Loucy (cell line): ENCODE results near the gene DSCAML1.

Experiments used
- EZH2phosphoT487 ChIP-seq: fragments of 200-600 bp; IDR thresholded peaks from 2 replicates; pipeline ENCODE4 v1.6.1; 2018; ENCODE audit warnings: antibody characterized with exemption, mild to moderate bottlenecking, moderate library complexity, borderline replicate concordance
- TF ChIP-seq, protein P1 (sequence below): fragments of 200-600 bp; sonication (generic); conservative IDR thresholded peaks from 2 replicates; pipeline ENCODE4 v1.5.1; 2014; ENCODE audit warnings: mild to moderate bottlenecking, antibody characterized with exemption, low read length

DNA sequence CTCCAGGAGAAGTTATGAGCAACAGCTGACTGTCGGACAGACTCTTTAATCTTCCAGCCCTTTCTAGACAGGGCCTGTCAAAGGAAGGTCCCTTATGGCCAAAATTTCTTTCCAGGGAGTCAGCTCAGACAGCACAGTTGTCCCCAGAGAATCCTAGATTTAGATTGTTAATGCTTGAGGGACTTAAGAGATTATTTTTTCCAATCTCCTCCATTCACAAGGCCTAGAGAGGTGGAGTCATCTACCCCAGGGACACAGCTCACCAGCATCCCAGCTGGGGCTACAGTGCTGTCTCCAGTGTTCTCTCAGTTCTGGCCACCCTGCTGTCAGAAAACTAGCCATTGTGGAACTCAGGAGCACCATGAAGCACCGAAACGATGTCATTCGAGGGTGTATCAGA is 7.8 kb downstream of the DSCAML1 start:
- TF ChIP-seq, protein P1, sequence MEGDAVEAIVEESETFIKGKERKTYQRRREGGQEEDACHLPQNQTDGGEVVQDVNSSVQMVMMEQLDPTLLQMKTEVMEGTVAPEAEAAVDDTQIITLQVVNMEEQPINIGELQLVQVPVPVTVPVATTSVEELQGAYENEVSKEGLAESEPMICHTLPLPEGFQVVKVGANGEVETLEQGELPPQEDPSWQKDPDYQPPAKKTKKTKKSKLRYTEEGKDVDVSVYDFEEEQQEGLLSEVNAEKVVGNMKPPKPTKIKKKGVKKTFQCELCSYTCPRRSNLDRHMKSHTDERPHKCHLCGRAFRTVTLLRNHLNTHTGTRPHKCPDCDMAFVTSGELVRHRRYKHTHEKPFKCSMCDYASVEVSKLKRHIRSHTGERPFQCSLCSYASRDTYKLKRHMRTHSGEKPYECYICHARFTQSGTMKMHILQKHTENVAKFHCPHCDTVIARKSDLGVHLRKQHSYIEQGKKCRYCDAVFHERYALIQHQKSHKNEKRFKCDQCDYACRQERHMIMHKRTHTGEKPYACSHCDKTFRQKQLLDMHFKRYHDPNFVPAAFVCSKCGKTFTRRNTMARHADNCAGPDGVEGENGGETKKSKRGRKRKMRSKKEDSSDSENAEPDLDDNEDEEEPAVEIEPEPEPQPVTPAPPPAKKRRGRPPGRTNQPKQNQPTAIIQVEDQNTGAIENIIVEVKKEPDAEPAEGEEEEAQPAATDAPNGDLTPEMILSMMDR = no peak
- no peak for TF ChIP-seq EZH2phosphoT487
